AG09309 (cell line): ENCODE results near the gene SPTAN1.

Experiments
- DNase-seq: peaks from one replicate; pipeline ENCODE4 v3.0.0-alpha.2; 2010; ENCODE audit warnings: low read depth
- H3K4me3 ChIP-seq: 2 replicates; pipeline ENCODE4 v1.5.1; 2011; ENCODE audit warnings: mild to moderate bottlenecking, low read depth, low read length, moderate library complexity; ENCODE audit not compliant: control insufficient read depth
- TF ChIP-seq, protein P1 (sequence below): IDR thresholded peaks from 2 replicates; pipeline ENCODE4 v1.5.1; 2011; ENCODE audit warnings: mild to moderate bottlenecking, low read depth, low read length, inconsistent platforms; ENCODE audit not compliant: insufficient read depth, control insufficient read depth; ENCODE audit errors: missing control alignments

The SPTAN1 gene

DNA sequence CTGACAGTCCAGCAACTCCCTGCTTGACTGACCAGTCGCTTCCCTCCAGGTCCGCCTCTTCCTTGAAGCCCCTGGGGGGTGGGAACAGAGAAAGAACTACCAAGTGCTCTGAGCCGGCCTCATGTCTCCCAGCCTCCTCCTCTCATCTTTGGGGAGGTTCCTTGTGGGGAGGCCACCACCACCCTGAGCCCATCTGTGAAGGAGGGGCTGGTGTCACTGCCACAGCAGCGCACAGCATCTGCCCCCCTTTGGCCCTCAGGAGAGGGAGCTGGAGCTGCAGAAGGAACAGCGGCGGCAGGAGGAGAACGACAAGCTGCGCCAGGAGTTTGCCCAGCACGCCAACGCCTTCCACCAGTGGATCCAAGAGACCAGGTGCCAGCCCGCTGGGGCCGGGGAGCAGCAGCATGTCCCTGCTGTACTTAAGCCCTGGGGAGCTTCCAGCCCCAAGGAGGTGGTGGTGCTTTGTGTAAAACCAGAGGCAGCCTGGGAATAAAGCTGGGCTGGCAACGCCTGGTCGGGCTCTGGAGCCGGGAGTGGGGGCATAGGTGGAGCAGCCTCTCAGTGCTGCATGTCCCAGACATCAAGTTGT is 74.8 kb downstream of the SPTAN1 start:
- TF ChIP-seq, protein P1, sequence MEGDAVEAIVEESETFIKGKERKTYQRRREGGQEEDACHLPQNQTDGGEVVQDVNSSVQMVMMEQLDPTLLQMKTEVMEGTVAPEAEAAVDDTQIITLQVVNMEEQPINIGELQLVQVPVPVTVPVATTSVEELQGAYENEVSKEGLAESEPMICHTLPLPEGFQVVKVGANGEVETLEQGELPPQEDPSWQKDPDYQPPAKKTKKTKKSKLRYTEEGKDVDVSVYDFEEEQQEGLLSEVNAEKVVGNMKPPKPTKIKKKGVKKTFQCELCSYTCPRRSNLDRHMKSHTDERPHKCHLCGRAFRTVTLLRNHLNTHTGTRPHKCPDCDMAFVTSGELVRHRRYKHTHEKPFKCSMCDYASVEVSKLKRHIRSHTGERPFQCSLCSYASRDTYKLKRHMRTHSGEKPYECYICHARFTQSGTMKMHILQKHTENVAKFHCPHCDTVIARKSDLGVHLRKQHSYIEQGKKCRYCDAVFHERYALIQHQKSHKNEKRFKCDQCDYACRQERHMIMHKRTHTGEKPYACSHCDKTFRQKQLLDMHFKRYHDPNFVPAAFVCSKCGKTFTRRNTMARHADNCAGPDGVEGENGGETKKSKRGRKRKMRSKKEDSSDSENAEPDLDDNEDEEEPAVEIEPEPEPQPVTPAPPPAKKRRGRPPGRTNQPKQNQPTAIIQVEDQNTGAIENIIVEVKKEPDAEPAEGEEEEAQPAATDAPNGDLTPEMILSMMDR: no peak
- H3K4me3 ChIP-seq: no peak overlapping the region
- DNase-seq: no peak

DNA sequence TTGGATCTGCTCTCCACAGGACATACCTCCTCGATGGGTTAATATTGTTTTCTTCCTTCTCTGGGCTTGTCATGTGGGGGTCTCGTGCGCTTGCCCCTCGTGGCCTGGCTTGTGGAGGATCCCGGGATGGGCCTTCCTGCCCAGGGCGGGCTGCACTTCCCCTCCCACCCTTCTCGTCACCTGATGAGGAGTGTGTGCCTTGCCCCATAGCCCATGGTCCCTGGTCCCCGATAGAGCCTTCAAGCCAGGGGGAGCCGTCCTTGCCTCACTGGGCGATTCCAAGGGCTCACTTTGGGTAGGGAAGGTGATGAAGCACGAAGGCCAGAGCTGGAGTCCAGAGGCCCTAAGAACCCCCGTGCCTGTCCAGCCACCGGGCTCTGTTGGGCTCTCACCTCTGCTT is 75.5 kb downstream of the SPTAN1 start:
- no peak overlapping the region for H3K4me3 ChIP-seq
- TF ChIP-seq, protein P1: no peak
- no peak for DNase-seq

GRCh38 chr9:128628471-128629048 is 76.2 kb downstream of the SPTAN1 start:
- TF ChIP-seq, protein P1: no peak
- H3K4me3 ChIP-seq: no peak overlapping the region
- no peak for DNase-seq

DNA sequence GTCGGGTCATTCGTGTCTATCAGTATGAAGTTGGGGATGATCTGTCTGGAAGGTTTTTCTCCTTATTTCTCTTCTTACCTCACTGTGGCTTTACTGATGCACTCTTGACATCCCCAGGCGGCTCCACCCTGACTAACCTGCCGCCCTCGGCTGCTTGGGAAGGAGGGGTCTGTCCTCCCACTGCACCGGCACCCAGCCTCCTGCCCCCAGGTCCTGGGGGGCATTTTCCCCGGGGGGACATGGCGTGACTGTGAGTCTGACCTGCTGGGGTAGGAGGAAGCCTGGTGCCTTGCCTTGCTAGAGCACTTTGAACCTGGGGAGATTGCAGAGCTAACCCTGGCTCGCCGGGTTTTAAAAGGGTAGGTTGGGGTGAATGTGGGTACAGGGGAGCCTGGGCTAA is 76.7 kb downstream of the SPTAN1 start:
- TF ChIP-seq, protein P1: no peak
- no peak overlapping the region for H3K4me3 ChIP-seq
- no peak for DNase-seq

GRCh38 chr9:128629852-128630545 is 77.6 kb downstream of the SPTAN1 start:
- no peak for DNase-seq
- H3K4me3 ChIP-seq: no peak overlapping the region
- TF ChIP-seq, protein P1: no peak

GRCh38 chr9:128631636-128632035 is 79.2 kb downstream of the SPTAN1 start:
- DNase-seq: no peak
- TF ChIP-seq, protein P1: no peak
- H3K4me3 ChIP-seq: no peak overlapping the region
